ENCODE measurements around the gene PCDH9. TPM values are rescaled to one million over a fixed set of nuclear protein-coding genes. Genes with fewer than 3 reads are reported as not detected.

Gene PCDH9
- total RNA-seq, 1 experiment from 2014 or later: 5.6 TPM

DNA sequence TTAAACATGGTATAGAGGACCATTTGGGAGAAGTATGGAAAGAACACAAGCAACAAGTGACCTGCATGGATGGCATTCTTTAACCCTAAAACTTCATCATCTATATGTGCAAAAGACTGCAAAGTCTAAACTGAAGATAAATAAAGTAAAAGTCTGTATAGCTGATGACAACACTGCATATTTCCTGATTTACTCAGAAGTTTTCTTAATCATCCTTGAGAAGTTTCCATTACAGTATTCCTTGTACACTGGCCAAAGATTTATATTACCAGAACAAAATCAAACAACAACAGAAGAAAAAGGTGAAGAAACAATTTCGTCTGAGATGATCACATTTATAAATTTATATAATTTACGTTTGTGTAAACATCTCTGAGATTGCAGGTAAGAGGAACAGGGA, 805.7 kb downstream of the PCDH9 start:
- no peaks in the 10 kb centered on the region for H3K9me3 ChIP-seq (replicated peaks)
- DNase-seq: no peak
- H3K4me3 ChIP-seq: no peak overlapping the region
- no peaks in the 10 kb centered on the region for H3K36me3 ChIP-seq
- H3K27ac ChIP-seq: no peak overlapping the region
- no peaks in the 10 kb centered on the region for H3K27me3 ChIP-seq
- H3K4me1 ChIP-seq: no peaks in the 10 kb centered on the region

DNA sequence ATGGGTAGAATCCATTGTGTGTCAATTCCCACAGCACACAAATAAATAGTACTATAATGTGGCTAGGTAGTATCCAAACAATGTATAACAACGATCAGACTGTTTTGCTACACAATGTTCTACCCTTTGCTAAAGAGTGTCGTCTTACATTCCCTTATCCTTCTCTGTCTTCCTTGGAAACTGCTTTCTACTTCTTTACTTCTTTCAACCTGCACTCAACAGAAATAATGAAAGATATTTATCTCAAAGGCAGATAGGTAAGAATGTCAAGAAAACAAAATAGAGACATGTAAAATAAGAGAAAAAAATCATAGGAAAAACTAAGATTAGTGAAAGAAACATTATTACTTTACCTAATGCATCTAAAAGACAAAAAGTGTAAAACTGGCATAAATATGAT, 814.7 kb downstream of the PCDH9 start:
- Histone ChIP-seq H3K27me3 (no peaks in the 10 kb centered on the region), H3K4me3 (no peak overlapping the region), H3K4me1 (peaks cover 9% of the 10 kb centered on the region; the same call in 1 of the 2 replicates), H3K36me3 (no peaks in the 10 kb centered on the region), H3K9me3 (replicated peaks) (no peaks in the 10 kb centered on the region), H3K27ac (no peak overlapping the region)
- DNase-seq: no peak

DNA sequence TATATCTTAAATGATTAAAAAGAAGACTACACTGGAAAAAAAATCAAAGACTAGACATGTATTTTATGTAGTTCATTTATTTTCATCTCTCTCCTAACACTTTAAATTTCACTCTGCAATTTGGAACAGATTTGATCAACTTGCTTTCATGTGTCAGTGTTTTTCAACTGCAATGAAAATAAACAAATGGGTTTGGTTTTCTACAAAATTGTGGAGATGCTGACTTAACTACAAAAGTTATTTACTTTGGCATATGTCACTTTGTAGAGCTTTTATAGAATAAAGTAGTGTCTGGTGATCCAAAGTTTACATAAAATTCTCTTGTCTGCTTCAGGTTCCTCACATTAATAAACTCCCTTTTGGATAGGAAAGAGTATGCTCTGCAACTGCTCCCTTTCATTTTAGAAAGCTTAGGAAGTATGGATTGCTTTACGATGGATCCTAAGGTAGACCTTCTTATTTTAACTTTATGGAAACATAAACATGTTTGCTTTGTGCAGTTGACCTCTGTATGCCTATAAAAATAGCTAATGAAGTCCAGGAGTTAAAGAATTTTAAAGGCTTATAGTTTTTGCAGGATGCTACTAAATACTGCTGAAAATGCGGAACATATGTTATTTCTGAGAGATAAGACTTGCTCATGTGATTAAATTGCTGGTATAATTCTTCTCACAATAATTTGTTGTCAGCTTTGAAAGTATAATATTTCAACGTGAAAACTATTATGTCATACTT, 815.9 kb downstream of the PCDH9 start:
- Histone ChIP-seq H3K36me3 (no peaks in the 10 kb centered on the region), H3K27ac (no peak overlapping the region), H3K27me3 (no peaks in the 10 kb centered on the region), H3K4me1 (peaks cover 9% of the 10 kb centered on the region; the same call in 1 of the 2 replicates), H3K4me3 (no peak overlapping the region), H3K9me3 (replicated peaks) (no peaks in the 10 kb centered on the region)
- DNase-seq: no peak

DNA sequence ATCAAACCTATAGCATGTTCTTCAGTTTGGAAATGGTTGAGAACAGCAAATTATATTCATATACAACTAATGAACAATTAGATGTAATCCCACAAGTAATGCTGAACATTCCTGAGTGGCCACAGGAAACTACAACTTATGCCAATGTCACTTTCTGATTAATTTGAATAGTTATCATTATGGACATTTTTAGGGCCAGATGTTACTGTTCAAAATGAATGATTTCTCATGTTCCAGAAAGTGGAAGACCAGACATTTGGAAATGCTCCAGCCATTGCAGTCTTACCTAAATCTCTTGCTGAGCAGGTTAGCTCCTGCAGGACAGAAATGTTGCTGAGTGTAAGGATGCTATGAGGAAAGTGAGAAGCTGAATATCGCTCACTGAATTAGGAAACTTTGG, 819.8 kb downstream of the PCDH9 start:
- no peak overlapping the region for H3K27ac ChIP-seq
- H3K36me3 ChIP-seq: no peaks in the 10 kb centered on the region
- no peak overlapping the region for H3K4me3 ChIP-seq
- DNase-seq: no peak
- H3K4me1 ChIP-seq: peaks cover 30% of the 10 kb centered on the region
- H3K9me3 ChIP-seq (replicated peaks): no peaks in the 10 kb centered on the region
- no peaks in the 10 kb centered on the region for H3K27me3 ChIP-seq

DNA sequence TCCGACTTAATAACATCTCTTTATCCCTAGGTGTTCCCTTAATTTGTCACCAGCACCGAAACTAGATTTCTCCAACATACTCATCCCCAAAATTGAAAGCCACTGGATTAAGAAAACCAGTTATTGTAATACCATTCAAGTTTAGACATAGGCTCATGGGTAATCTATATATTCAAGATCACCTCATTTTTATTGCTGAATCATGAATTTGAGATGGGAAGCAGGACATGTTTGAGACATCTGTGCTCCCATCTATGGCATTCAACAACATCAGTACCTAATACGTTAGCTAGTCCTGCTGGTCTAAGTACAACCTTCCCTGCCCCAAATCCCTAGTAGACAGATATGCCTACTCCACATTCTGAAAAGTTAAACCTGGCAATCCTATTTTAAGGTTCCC, 820.6 kb downstream of the PCDH9 start:
- Histone ChIP-seq H3K27ac (no peak overlapping the region), H3K27me3 (no peaks in the 10 kb centered on the region), H3K4me1 (peaks cover 29% of the 10 kb centered on the region), H3K4me3 (no peak overlapping the region), H3K36me3 (no peaks in the 10 kb centered on the region), H3K9me3 (replicated peaks) (no peaks in the 10 kb centered on the region)
- DNase-seq: no peak

DNA sequence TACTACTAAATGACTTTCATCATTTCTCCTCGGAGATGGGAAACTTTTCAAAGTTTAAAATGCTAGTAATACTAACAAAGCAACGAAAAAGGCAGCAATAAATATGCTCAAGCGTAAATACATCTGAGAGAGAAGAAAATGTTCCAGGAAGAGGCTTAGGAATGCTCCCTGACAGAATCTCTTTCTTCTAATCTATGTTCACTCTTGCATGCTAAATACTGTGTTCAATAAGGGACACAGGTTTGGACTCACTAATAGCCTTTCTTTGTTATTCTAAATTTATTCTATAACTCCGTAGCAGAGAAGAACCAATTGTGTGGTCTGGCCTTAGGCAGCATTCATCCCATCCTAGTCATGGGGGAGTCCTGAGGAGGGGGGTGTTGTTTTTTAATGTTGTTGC, 823.0 kb downstream of the PCDH9 start:
- H3K4me3 ChIP-seq: no peak overlapping the region
- H3K9me3 ChIP-seq (replicated peaks): no peaks in the 10 kb centered on the region
- H3K27me3 ChIP-seq: no peaks in the 10 kb centered on the region
- H3K36me3 ChIP-seq: no peaks in the 10 kb centered on the region
- no peak overlapping the region for H3K27ac ChIP-seq
- peaks cover 24% of the 10 kb centered on the region for H3K4me1 ChIP-seq
- no peak for DNase-seq

DNA sequence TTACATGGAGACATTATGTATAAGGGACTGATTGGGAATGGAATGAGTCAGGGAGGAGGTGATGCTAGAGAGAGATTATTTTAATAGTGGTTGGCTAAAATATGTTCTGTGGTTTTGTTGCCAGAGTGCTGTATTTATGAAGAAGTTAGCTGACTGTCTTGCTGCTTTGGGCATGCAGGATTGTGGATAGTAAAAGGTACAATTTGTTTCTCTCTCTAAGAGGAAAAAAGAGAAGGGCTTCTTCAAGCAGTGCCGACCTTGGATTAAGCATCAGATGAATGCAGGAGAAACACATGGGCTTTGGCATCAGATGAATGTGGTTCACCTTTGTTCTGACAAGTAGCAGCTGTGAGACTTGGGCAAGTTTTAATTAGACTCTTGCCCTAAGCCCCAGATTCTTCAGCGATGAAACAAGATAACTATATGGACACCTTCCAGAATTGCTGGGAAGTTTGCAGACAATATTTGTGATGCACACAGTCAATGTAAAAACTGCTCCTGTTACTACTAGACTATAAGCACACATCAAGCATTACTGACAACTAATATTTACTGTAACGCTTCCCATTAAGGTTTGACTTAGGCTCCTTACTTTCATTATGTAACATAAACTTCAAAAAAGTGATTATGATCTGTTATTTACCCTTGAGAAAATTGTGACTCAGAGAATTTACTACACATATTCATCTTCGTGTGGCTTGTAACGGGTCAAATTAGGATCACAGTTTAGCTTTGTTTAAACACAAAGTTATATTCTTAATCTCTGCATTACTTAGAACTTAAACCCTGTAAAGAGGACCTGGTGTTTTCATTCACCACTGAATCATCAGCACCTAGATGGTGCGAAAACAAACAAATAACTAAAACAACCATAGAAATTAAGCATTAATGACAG, 824.0 kb downstream of the PCDH9 start:
- Histone ChIP-seq H3K27ac (peak overlapping the region; percentile 10), H3K9me3 (replicated peaks) (no peaks in the 10 kb centered on the region), H3K27me3 (no peaks in the 10 kb centered on the region), H3K36me3 (no peaks in the 10 kb centered on the region), H3K4me1 (peaks cover 24% of the 10 kb centered on the region), H3K4me3 (no peak overlapping the region)
- peak; percentile 61 to 81 for DNase-seq

DNA sequence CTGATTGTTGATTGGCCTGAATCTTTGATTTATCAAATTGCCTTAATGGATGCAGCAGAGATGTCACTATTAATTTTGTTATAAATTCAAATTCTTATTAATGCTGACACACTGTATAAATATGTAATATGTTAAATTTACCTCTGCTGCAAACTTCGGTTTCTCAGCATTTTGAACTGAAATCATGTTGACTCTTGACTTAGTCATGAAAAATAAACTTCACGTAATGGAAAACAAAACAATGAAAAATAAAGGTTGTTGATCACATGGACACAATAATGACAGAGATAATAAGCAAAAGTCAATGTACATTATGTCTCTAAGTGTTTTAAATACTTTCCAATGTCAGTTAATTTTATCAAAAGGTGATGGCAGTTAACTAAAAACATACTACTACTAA, 827.6 kb downstream of the PCDH9 start:
- Histone ChIP-seq H3K27me3 (no peaks in the 10 kb centered on the region), H3K4me1 (peaks cover 23% of the 10 kb centered on the region), H3K9me3 (replicated peaks) (peaks cover 4% of the 10 kb centered on the region; the same call in 1 of the 2 replicates), H3K36me3 (no peaks in the 10 kb centered on the region), H3K27ac (no peak overlapping the region), H3K4me3 (no peak overlapping the region)
- DNase-seq: no peak

DNA sequence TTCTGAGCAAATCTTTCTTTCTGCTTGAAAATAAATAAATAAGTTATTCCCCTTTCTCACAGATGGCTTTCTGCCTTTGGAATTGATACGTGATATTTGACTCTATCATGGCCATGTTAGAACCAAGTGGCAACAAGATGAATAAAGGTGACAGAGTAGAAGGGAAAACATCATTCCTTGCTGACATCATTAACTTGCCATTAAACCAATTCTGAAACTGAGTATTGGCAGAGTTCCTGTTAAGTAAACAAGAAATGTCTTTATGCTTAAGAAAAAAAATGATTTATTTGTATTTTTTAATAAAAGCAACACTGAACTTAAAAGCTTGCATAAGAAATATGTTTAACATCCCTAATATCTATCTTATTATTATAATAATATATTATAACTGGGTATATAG, 828.1 kb downstream of the PCDH9 start:
- no peak overlapping the region for H3K27ac ChIP-seq

DNA sequence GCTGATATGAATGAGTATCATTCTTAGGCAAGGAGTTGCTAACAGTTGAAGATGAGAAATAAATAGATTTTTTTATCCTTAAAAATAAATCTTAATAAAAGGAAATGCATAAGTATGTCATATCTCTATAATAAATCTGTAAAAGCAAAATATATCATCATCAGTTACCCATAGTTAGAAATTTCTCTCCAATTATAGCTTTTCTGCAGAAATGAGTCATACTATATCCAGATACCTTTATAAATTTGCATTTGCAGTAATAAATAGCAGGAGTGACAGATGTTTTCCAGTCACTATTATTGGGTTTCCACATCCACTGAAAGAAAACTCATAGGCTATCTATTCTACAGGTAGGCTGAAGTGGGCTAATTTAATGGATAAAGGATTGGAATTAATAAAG, 829.8 kb downstream of the PCDH9 start:
- no peak for DNase-seq
- H3K4me1 ChIP-seq: peaks cover 2% of the 10 kb centered on the region
- H3K27ac ChIP-seq: no peak overlapping the region
- peaks cover 4% of the 10 kb centered on the region; the same call in 1 of the 2 replicates for H3K9me3 ChIP-seq (replicated peaks)
- no peaks in the 10 kb centered on the region for H3K36me3 ChIP-seq
- H3K4me3 ChIP-seq: no peak overlapping the region
- H3K27me3 ChIP-seq: no peaks in the 10 kb centered on the region

More for the DNA sequence above, 828.1 kb downstream of the PCDH9 start:
- H3K4me1 ChIP-seq: peaks cover 18% of the 10 kb centered on the region
- DNase-seq: no peak
- H3K4me3 ChIP-seq: no peak overlapping the region
- H3K27me3 ChIP-seq: no peaks in the 10 kb centered on the region
- peaks cover 4% of the 10 kb centered on the region; the same call in 1 of the 2 replicates for H3K9me3 ChIP-seq (replicated peaks)
- no peaks in the 10 kb centered on the region for H3K36me3 ChIP-seq

DNA sequence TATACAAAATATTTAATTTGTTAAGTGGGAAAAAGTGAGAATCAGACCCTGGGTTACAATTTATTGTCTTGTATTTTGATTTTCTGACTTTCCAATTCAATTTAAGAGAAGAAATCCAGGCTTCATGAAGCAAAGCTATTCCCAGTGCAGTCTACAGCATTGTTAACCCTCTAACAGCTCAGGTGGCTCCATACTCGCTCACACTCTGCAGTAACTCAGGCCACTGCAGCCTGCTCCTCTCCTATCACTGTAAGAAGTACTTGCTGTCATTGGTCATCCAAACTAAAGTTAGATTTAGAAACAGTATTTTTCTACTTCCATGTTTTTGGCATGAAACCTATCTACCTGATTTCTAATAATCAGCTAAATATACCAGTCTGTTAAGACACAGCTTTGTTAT, 830.3 kb downstream of the PCDH9 start:
- peaks cover 4% of the 10 kb centered on the region; the same call in 1 of the 2 replicates for H3K9me3 ChIP-seq (replicated peaks)

DNA sequence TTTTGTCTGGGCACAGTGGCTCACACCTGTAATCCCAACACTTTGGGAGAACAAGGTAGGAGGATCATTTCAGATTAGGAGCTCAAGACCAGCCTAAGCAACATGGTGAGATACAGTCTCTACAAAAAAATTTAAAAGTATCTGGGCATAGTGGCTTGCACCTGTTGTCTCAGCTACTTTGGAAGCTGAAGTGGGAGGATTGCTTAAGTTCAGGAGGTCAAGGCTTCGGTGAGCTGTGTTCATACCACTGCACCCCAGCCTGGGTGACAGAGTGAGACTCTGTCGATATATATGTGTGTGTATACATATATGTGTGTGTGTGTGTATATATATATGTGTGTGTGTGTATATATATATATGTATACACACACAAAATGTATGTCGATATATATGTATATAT, 833.0 kb downstream of the PCDH9 start:
- H3K27me3 ChIP-seq: no peaks in the 10 kb centered on the region
- H3K36me3 ChIP-seq: no peaks in the 10 kb centered on the region
- H3K4me3 ChIP-seq: no peak overlapping the region
- peak in 1 of 2 experiments; percentile 17 for DNase-seq
- peaks cover 4% of the 10 kb centered on the region; the same call in 1 of the 2 replicates for H3K9me3 ChIP-seq (replicated peaks)
- no peaks in the 10 kb centered on the region for H3K4me1 ChIP-seq
- no peak overlapping the region for H3K27ac ChIP-seq

More for the DNA sequence above, 830.3 kb downstream of the PCDH9 start:
- no peak overlapping the region for H3K4me3 ChIP-seq
- H3K27ac ChIP-seq: no peak overlapping the region
- DNase-seq: no peak
- no peaks in the 10 kb centered on the region for H3K4me1 ChIP-seq
- no peaks in the 10 kb centered on the region for H3K36me3 ChIP-seq
- no peaks in the 10 kb centered on the region for H3K27me3 ChIP-seq

DNA sequence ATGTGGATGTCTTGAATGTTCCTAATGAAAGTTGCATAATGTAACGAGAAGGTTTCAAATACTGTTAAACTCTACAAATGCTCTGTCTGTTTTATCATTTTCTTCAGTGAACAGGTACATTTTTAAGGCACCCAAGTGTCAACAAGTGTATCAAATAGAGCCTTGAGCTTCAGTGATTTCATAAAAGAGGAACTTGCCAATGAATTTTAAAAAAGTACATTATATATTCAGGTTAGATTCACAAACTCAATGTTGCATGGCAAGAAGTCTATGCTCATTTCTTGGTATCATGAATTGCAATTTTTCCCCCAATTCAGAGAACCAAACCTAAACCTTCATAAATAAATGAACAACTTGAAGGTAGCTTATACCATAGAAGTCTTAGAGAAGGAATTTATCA, 838.8 kb downstream of the PCDH9 start:
- no peaks in the 10 kb centered on the region for H3K27me3 ChIP-seq
- H3K36me3 ChIP-seq: no peaks in the 10 kb centered on the region
- no peak for DNase-seq
- no peak overlapping the region for H3K27ac ChIP-seq
- no peaks in the 10 kb centered on the region for H3K4me1 ChIP-seq
- no peaks in the 10 kb centered on the region for H3K9me3 ChIP-seq (replicated peaks)
- no peak overlapping the region for H3K4me3 ChIP-seq

DNA sequence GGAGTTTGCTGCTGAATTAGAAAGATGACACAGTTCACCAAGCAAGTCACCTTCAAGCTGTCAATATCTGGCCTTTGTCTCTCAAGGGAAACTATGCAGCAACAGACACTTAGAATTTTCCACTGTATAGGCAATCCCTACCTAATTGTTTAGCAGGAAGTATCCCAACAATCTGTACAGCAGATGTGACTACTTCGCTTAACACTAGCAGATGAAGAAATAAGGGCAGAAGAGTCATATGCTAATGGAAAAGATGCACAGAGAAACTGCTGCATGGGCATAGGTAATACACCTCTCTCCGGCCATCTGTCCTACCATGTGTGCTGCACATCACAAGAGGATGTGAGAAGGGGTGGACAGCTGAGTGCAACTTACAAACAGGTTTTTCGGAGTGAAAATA, 851.2 kb downstream of the PCDH9 start:
- H3K4me1 ChIP-seq: no peaks in the 10 kb centered on the region
- H3K27ac ChIP-seq: no peak overlapping the region
- no peaks in the 10 kb centered on the region for H3K9me3 ChIP-seq (replicated peaks)
- H3K27me3 ChIP-seq: no peaks in the 10 kb centered on the region
- H3K36me3 ChIP-seq: no peaks in the 10 kb centered on the region
- no peak overlapping the region for H3K4me3 ChIP-seq
- DNase-seq: no peak

DNA sequence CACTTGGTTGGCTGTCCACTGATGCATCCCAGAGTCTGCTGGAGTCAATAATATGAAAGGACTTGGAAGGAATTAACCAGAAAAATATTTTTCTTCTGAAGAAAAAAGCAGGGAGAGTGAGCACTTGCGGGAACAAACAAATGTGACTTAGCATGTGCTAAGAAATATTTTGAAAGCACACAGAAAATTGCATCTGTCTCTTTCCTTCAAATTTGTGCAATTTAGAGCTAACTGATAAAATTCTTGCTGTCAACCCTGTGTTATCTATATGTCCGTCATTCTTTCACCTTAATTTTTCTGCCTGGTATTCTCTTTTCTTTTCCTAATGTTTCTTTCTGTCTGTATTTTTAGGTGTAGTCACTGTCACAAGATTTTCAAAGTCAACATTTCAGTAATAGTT, 852.6 kb downstream of the PCDH9 start:
- Histone ChIP-seq H3K36me3 (no peaks in the 10 kb centered on the region), H3K27me3 (no peaks in the 10 kb centered on the region)
- no peak for DNase-seq

More for the DNA sequence above, 852.6 kb downstream of the PCDH9 start:
- no peaks in the 10 kb centered on the region for H3K9me3 ChIP-seq (replicated peaks)
- no peaks in the 10 kb centered on the region for H3K4me1 ChIP-seq
- no peak overlapping the region for H3K4me3 ChIP-seq
- no peak overlapping the region for H3K27ac ChIP-seq

All from SJCRH30 (cell line).